HCT116 (cell line): ENCODE results near the gene IFI30. TPM values are rescaled to one million over a fixed set of nuclear protein-coding genes. Genes with fewer than 3 reads are reported as not detected.
A peak's percentile ranks its signal among the peaks of the same experiment; 100 is the strongest.
"Not testable (repeated sequence)": the region's sequence is repeated elsewhere in the genome, so short reads cannot be mapped to it uniquely, and the experiment has no call there.

Experiments used
- ATAC-seq: fragments of 200-7000 bp; cut with Tn5 transposase; 2 replicates; pipeline ENCODE4 v1.9.1; 2020; ENCODE audit warnings: mild to moderate bottlenecking, moderate library complexity
- BruUV-seq: library from RNA; stranded (reverse); fragments of 400-500 nt; replicated peaks from 2 replicates; lab custom pipeline; 2021; lab: Mats Ljungman, UMichigan
- CTCF ChIA-PET: fragments of 300-600 bp; sonication (Branson Sonifier 250); formaldehyde crosslinking; loops from one replicate; lab custom pipeline; 2021; ENCODE audit warnings: antibody characterized with exemption; lab: Charles Lee
- POLR2A ChIA-PET: fragments of 300-600, 350-600 bp; sonication (Branson Sonifier 250); formaldehyde crosslinking; loops from one replicate; lab custom pipeline; 2021; ENCODE audit warnings: antibody characterized with exemption; lab: Charles Lee
- RAD21 ChIA-PET, 2 experiments: fragments of 300-600 bp; sonication (Branson Sonifier 250); formaldehyde crosslinking; loops; one replicate each; lab custom pipeline; 2023; ENCODE audit warnings: low total read pairs in 2 of 2; ENCODE audit not compliant: uncharacterized antibody in 2 of 2, unreplicated experiment in 2 of 2, low non-redundant PET in 1 of 2; lab: Charles Lee
- DNase-seq: peaks from one replicate; pipeline ENCODE4 v3.0.0-alpha.2; 2010; ENCODE audit warnings: low read depth, low spot score
- H2AFZ ChIP-seq: fragments of 200-600 bp; shearing (Covaris generic), sonication (generic); 2 replicates; pipeline ENCODE4 v1.6.1; 2017; ENCODE audit warnings: low read depth, mixed run types, mixed read lengths, antibody characterized with exemption, low read length; ENCODE audit not compliant: poor library complexity, severe bottlenecking
- H3K27ac ChIP-seq: 2 replicates; pipeline ENCODE4 v1.5.1; 2012; ENCODE audit warnings: low read depth, low read length
- H3K27me3 ChIP-seq: fragments of 200-600 bp; sonication (generic); 2 replicates; pipeline ENCODE4 v1.6.1; 2016; ENCODE audit warnings: mixed run types, low read length, mixed read lengths; ENCODE audit not compliant: insufficient read depth
- H3K36me3 ChIP-seq, 2 experiments: fragments of 200-500 bp in 1 of 2; fragments of 200-600 bp in 1 of 2; sonication (Bioruptor generic) in 1 of 2; sonication (generic) in 1 of 2; 2 replicates each; pipeline versions ENCODE4 v1.5.1 to v1.6.1; 2014 to 2016; ENCODE audit warnings: low read length in 2 of 2, inconsistent platforms in 1 of 2, mixed read lengths in 1 of 2, mixed run types in 1 of 2; ENCODE audit not compliant: insufficient read depth in 2 of 2, control insufficient read depth in 1 of 2
- H3K4me1 ChIP-seq, 2 experiments: fragments of 200-600 bp in 1 of 2; sonication (generic) in 1 of 2; 2 replicates each; pipeline versions ENCODE4 v1.5.1 to v1.6.1; 2012 to 2017; ENCODE audit warnings: low read length in 2 of 2, inconsistent platforms in 1 of 2, mild to moderate bottlenecking in 1 of 2, mixed read lengths in 1 of 2, mixed run types in 1 of 2, moderate library complexity in 1 of 2; ENCODE audit not compliant: insufficient read depth in 2 of 2, control insufficient read depth in 1 of 2
- H3K4me2 ChIP-seq: fragments of 200-600 bp; sonication (generic); 2 replicates; pipeline ENCODE4 v1.6.1; 2017; ENCODE audit warnings: mixed run types, low read length, mixed read lengths
- H3K4me3 ChIP-seq, 2 experiments: fragments of 200-600 bp in 1 of 2; sonication (generic) in 1 of 2; replicated peaks in 1 of 2; 2 replicates each; pipeline ENCODE4 v1.5.1; 2011 to 2016; ENCODE audit warnings: low read length in 2 of 2, control low read depth in 1 of 2, low read depth in 1 of 2, mild to moderate bottlenecking in 1 of 2, mixed read lengths in 1 of 2, mixed run types in 1 of 2
- H3K79me2 ChIP-seq: fragments of 200-600 bp; sonication (generic); 2 replicates; pipeline ENCODE4 v1.6.1; 2017; ENCODE audit warnings: mild to moderate bottlenecking, mixed run types, low read length, moderate library complexity, mixed read lengths; ENCODE audit not compliant: insufficient read depth
- H3K9ac ChIP-seq: fragments of 200-600 bp; sonication (generic); 2 replicates; pipeline ENCODE4 v1.6.1; 2016; ENCODE audit warnings: low read length, mixed read lengths
- H3K9me2 ChIP-seq: fragments of 200-600 bp; sonication (generic), shearing (Covaris generic); 2 replicates; pipeline ENCODE4 v1.6.1; 2017; ENCODE audit warnings: mixed run types, mild to moderate bottlenecking, moderate library complexity; ENCODE audit not compliant: insufficient read depth
- H3K9me3 ChIP-seq, 2 experiments: fragments of 200-500 bp in 1 of 2; fragments of 200-600 bp in 1 of 2; sonication (Bioruptor generic) in 1 of 2; sonication (generic) in 1 of 2; 2 replicates each; pipeline ENCODE4 v1.6.1; 2014 to 2017; ENCODE audit warnings: low read length in 2 of 2, mixed read lengths in 2 of 2, inconsistent platforms in 1 of 2, low read depth in 1 of 2, mild to moderate bottlenecking in 1 of 2, mixed run types in 1 of 2, moderate library complexity in 1 of 2; ENCODE audit not compliant: control insufficient read depth in 1 of 2, insufficient read depth in 1 of 2
- H4K20me1 ChIP-seq: fragments of 200-600 bp; sonication (generic), shearing (Covaris generic); 2 replicates; pipeline ENCODE4 v1.6.1; 2017; ENCODE audit warnings: mixed run types, mild to moderate bottlenecking, moderate library complexity; ENCODE audit not compliant: insufficient read depth
- CTCF ChIP-seq, 3 experiments: fragments of 200-600 bp in 1 of 3; sonication (generic) in 1 of 3; IDR thresholded peaks in 2 of 3; conservative IDR thresholded peaks in 1 of 3; 2 replicates each; pipeline ENCODE4 v1.5.1; 2012 to 2017; ENCODE audit warnings: low read depth in 2 of 3, low read length in 2 of 3, antibody characterized with exemption in 1 of 3, borderline replicate concordance in 1 of 3, control low read depth in 1 of 3, mild to moderate bottlenecking in 1 of 3, mixed read lengths in 1 of 3, mixed run types in 1 of 3, moderate library complexity in 1 of 3; ENCODE audit not compliant: insufficient read depth in 1 of 3
- EZH2 ChIP-seq: fragments of 200-600 bp; sonication (generic); IDR thresholded peaks from 2 replicates; pipeline ENCODE4 v1.6.1; 2017; ENCODE audit warnings: antibody characterized with exemption, mixed run types
- RAD21 ChIP-seq: IDR thresholded peaks from 2 replicates; pipeline ENCODE4 v1.6.1; 2012; ENCODE audit warnings: low read depth, mild to moderate bottlenecking
- intact Hi-C: fragments of 100-400 bp; cut with micrococcal nuclease; formaldehyde crosslinking; loops from 2 replicates; pipeline ENCODE4 v1.10.0; 2022
- total RNA-seq: library from RNA; stranded (reverse); gene quantifications from one replicate; pipeline ENCODE4 v1.2.1, GENCODE V29; 2021; ENCODE audit not compliant: unreplicated experiment

Gene IFI30
- total RNA-seq, 1 experiment from 2014 or later: 64.6 TPM

- Histone ChIP-seq H3K4me2 (peak overlapping the region; percentile 68), H3K4me3 (peak overlapping the region; percentile 19 to 23), H3K9me2 (no peaks in the 10 kb centered on the region), H3K27ac (no peak overlapping the region), H3K27me3 (no peaks in the 10 kb centered on the region), H3K36me3 (no peaks in the 10 kb centered on the region), H2AFZ (peak overlapping the region; percentile 77), H3K4me1 (peaks cover 10 to 23% of the 10 kb centered on the region in 2 experiments), H3K9ac (peak overlapping the region; percentile 24; the same call in 1 of the 2 replicates), H4K20me1 (no peaks in the 10 kb centered on the region), H3K79me2 (peaks cover 1% of the 10 kb centered on the region; the same call in 1 of the 2 replicates), H3K9me3 (no peaks in the 10 kb centered on the region)
- TF ChIP-seq RAD21 (peak; percentile 81), CTCF (IDR thresholded peaks at IDR 0.05 in 2 of 3, conservative IDR thresholded peaks at IDR 0.05 in 1 of 3; ENCODE audit: borderline replicate concordance in 1 of 3, insufficient read depth in 1 of 3, low read depth in 2 of 3, low read length in 2 of 3) (peak; percentile 55 to 79 (median 63); a peak in 5 of 6 replicates), EZH2 (no peak)
- no TSS peak for BruUV-seq
- ChIA-PET RAD21 (interaction anchor here (0.6 to 2.0 kb wide), 6 partner anchors 17 to 138 kb away, joined by 3 to 11 read pairs (median 4); no protein-coding TSS in a partner anchor), POLR2A (interaction anchor here (0.6 to 1.4 kb wide), 7 partner anchors 12 to 174 kb away, joined by 3 to 6 read pairs (median 3); partner anchors contain the start of gene MPV17L2), CTCF (interaction anchor here (0.6 to 5.9 kb wide), 11 partner anchors 12 to 1274 kb away, joined by 3 to 106 read pairs (median 6); partner anchors contain the start of gene SSBP4)
- ATAC-seq: no peak
- no peak for DNase-seq
- intact Hi-C loops: loop anchor here (1.0 to 10.0 kb wide), 2 partner anchors 43 to 116 kb away; partner anchors contain the start of gene LSM4
Observed at GRCh38 chr19:18208098-18208951, 34.7 kb downstream of the IFI30 start.

- ChIA-PET RAD21 (interaction anchor here in 1 of 2 experiments (0.7 kb wide), 1 partner anchor 34 kb away, joined by 4 read pairs; no protein-coding TSS in a partner anchor), POLR2A (interaction anchor here (1.6 kb wide), 1 partner anchor 14 kb away, joined by 5 read pairs; no protein-coding TSS in a partner anchor), CTCF (interaction anchor here (1.1 to 2.2 kb wide), 2 partner anchors 14 to 42 kb away, joined by 3 to 8 read pairs; no protein-coding TSS in a partner anchor)
- H3K4me3 ChIP-seq, H3K9me3 ChIP-seq, H3K9me2 ChIP-seq, H3K79me2 ChIP-seq, H3K27me3 ChIP-seq, H3K9ac ChIP-seq, BruUV-seq, H3K4me2 ChIP-seq, H3K27ac ChIP-seq, H2AFZ ChIP-seq, H3K36me3 ChIP-seq, ATAC-seq, DNase-seq, H4K20me1 ChIP-seq: not testable (repeated sequence)
- peaks cover 13 to 32% of the 10 kb centered on the region in 2 experiments for H3K4me1 ChIP-seq
- intact Hi-C loops: loop anchor here (10.0 kb wide), 1 partner anchor 115 kb away; the partner anchor contains the start of gene LSM4
Observed at GRCh38 chr19:18209912-18210311, 36.3 kb downstream of the IFI30 start.
